DLD1 (cell line): ENCODE results near the gene RAB30.
"Not testable (repeated sequence)": the region's sequence is repeated elsewhere in the genome, so short reads cannot be mapped to it uniquely, and the experiment has no call there.

ENCODE experiments used
- in situ Hi-C: cut with HindIII; loops from 2 replicates; pipeline ENCODE4 v1.10.0; 2017; ENCODE audit warnings: low sequenced_read_pairs

The RAB30 gene

GRCh38 chr11:82950502-82950901, 121.2 kb downstream of the RAB30 start:
- in situ Hi-C loops = not testable (repeated sequence)

GRCh38 chr11:82949352-82949751, 122.3 kb downstream of the RAB30 start:
- in situ Hi-C loops = no loop called here

- in situ Hi-C loops = no loop called here
Measured at GRCh38 chr11:82945682-82946081, 126.0 kb downstream of the RAB30 start.

- in situ Hi-C loops = not testable (repeated sequence)
Measured at GRCh38 chr11:82945041-82945440, 126.7 kb downstream of the RAB30 start.

- in situ Hi-C loops = no loop called here
Measured at GRCh38 chr11:82944198-82944597, 127.5 kb downstream of the RAB30 start.

GRCh38 chr11:82943430-82943829, 128.3 kb downstream of the RAB30 start:
- in situ Hi-C loops = not testable (repeated sequence)

GRCh38 chr11:82942376-82942775, 129.3 kb downstream of the RAB30 start:
- in situ Hi-C loops = no loop called here

- in situ Hi-C loops = no loop called here
Measured at GRCh38 chr11:82939456-82939855, 132.2 kb downstream of the RAB30 start.

- in situ Hi-C loops = no loop called here
Measured at GRCh38 chr11:82937554-82937953, 134.1 kb downstream of the RAB30 start.

- in situ Hi-C loops = no loop called here
Measured at GRCh38 chr11:82936261-82936660, 135.4 kb downstream of the RAB30 start.

GRCh38 chr11:82932564-82932963, 139.1 kb downstream of the RAB30 start:
- in situ Hi-C loops = no loop called here

GRCh38 chr11:82930734-82931133, 141.0 kb downstream of the RAB30 start:
- in situ Hi-C loops = no loop called here

GRCh38 chr11:82930229-82930628, 141.5 kb downstream of the RAB30 start:
- in situ Hi-C loops = no loop called here

GRCh38 chr11:82929121-82929520, 142.6 kb downstream of the RAB30 start:
- in situ Hi-C loops = no loop called here

GRCh38 chr11:82927264-82927880, 144.3 kb downstream of the RAB30 start:
- in situ Hi-C loops = no loop called here

GRCh38 chr11:82924522-82925224, 147.0 kb downstream of the RAB30 start:
- in situ Hi-C loops = no loop called here
